HL-60 (cell line): Measurements from ENCODE around the gene C11orf42.

Source experiments
- CTCF ChIP-seq: IDR thresholded peaks from one replicate; pipeline ENCODE4 v1.5.1; 2011; ENCODE audit warnings: low read length, control low read depth, inconsistent platforms; ENCODE audit not compliant: insufficient read depth
- POLR2AphosphoS5 ChIP-seq: IDR thresholded peaks from 2 replicates; pipeline ENCODE4 v1.6.1; 2012; ENCODE audit warnings: low read depth
- REST ChIP-seq: IDR thresholded peaks from 2 replicates; pipeline ENCODE4 v1.6.1; 2012; ENCODE audit warnings: low read depth; ENCODE audit not compliant: insufficient replicate concordance

- TF ChIP-seq POLR2AphosphoS5: no peak
- no peak for TF ChIP-seq CTCF
- TF ChIP-seq REST: no peak
Measured at GRCh38 chr11:6258571-6259081, 53.3 kb downstream of the C11orf42 start.
